ENCODE data around the gene XXYLT1.

XXYLT1 gene

DNA sequence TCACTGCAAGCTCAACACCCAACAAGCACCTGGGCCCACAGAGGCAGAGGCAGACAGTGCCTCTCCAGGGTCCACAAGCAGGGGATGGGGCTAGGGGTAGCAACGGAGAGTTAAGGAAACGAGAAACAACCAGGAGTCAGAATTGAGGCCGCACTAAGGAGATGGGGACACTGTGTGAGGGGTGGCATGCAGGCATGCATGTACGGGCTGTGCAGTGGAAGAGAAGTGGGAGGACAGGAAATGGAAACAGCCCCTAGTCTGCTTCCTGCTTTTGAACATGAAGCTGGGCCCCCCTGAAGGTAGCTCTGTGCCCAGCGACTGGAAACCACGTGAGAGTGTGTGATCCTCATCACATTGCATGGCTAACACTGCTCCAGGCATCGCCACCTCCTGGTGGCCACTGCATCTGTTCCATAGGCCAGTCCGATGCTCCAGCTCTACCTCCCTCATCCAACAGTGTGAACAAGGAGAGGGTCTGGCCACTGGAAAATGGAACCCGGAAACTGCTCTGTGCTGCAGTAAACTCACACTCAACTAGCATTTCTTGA lies 44.0 kb downstream of the XXYLT1 start (continued):
- TF ChIP-seq, protein P1, sequence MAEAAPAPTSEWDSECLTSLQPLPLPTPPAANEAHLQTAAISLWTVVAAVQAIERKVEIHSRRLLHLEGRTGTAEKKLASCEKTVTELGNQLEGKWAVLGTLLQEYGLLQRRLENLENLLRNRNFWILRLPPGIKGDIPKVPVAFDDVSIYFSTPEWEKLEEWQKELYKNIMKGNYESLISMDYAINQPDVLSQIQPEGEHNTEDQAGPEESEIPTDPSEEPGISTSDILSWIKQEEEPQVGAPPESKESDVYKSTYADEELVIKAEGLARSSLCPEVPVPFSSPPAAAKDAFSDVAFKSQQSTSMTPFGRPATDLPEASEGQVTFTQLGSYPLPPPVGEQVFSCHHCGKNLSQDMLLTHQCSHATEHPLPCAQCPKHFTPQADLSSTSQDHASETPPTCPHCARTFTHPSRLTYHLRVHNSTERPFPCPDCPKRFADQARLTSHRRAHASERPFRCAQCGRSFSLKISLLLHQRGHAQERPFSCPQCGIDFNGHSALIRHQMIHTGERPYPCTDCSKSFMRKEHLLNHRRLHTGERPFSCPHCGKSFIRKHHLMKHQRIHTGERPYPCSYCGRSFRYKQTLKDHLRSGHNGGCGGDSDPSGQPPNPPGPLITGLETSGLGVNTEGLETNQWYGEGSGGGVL (tag by site-specific recombination; IDR thresholded peaks at IDR 0.05) = no peak
- TF ChIP-seq ZNF155 (tag by site-specific recombination; IDR thresholded peaks at IDR 0.05) (no peak), ZNF830 (tag by site-specific recombination; IDR thresholded peaks at IDR 0.05; ENCODE audit: low read depth) (no peak)
- TF ChIP-seq, protein P2, sequence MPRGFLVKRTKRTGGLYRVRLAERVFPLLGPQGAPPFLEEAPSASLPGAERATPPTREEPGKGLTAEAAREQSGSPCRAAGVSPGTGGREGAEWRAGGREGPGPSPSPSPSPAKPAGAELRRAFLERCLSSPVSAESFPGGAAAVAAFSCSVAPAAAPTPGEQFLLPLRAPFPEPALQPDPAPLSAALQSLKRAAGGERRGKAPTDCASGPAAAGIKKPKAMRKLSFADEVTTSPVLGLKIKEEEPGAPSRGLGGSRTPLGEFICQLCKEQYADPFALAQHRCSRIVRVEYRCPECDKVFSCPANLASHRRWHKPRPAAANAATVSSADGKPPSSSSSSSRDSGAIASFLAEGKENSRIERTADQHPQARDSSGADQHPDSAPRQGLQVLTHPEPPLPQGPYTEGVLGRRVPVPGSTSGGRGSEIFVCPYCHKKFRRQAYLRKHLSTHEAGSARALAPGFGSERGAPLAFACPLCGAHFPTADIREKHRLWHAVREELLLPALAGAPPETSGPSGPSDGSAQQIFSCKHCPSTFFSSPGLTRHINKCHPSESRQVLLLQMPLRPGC (tag by site-specific recombination; IDR thresholded peaks at IDR 0.05) = no peak

DNA sequence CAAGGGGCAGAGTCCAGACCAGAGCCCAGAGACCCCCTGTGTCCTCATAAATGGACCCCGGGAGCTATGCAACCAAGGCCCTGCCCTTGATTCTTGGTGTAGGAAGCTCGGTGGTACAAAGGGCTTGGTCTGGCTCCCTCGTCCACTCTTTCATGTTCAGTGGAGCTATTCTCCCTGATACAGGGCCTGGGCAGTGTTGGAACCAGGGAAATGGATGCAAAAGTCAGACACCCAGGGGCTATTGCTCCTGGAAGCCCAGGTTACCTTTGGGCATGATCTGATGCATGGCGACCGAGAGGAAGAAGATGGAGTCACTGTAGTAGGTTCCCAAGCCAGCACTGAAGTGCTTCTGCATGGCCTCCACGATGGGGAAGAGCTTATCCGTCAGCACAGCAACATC lies 44.5 kb downstream of the XXYLT1 start:
- Histone ChIP-seq H3K4me3 (ENCODE audit: low read depth, low read length) (no peak overlapping the region), H3K9me3 (ENCODE audit: control insufficient read depth, insufficient read depth, low read depth, low read length) (no peaks in the 10 kb centered on the region), H3K36me3 (ENCODE audit: control insufficient read depth in 2 of 2, insufficient read depth in 1 of 2, low read length in 2 of 2) (peaks cover 0 to 19% of the 10 kb centered on the region in 2 experiments; a peak in 1 of 3 replicates), H3K27ac (ENCODE audit: extremely low read depth, low read depth, low read length) (no peak overlapping the region), H3K4me1 (ENCODE audit: control insufficient read depth, insufficient read depth, low read length) (no peaks in the 10 kb centered on the region)
- POLR2A ChIA-PET = no interaction called here
- TF ChIP-seq ZNF768 (tag by site-specific recombination; IDR thresholded peaks at IDR 0.05) = no peak
- TF ChIP-seq, protein P3, sequence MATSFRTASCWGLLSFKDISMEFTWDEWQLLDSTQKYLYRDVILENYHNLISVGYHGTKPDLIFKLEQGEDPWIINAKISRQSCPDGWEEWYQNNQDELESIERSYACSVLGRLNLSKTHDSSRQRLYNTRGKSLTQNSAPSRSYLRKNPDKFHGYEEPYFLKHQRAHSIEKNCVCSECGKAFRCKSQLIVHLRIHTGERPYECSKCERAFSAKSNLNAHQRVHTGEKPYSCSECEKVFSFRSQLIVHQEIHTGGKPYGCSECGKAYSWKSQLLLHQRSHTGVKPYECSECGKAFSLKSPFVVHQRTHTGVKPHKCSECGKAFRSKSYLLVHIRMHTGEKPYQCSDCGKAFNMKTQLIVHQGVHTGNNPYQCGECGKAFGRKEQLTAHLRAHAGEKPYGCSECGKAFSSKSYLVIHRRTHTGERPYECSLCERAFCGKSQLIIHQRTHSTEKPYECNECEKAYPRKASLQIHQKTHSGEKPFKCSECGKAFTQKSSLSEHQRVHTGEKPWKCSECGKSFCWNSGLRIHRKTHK (tag by site-specific recombination; IDR thresholded peaks at IDR 0.05) = no peak
- TF ChIP-seq, protein P4, sequence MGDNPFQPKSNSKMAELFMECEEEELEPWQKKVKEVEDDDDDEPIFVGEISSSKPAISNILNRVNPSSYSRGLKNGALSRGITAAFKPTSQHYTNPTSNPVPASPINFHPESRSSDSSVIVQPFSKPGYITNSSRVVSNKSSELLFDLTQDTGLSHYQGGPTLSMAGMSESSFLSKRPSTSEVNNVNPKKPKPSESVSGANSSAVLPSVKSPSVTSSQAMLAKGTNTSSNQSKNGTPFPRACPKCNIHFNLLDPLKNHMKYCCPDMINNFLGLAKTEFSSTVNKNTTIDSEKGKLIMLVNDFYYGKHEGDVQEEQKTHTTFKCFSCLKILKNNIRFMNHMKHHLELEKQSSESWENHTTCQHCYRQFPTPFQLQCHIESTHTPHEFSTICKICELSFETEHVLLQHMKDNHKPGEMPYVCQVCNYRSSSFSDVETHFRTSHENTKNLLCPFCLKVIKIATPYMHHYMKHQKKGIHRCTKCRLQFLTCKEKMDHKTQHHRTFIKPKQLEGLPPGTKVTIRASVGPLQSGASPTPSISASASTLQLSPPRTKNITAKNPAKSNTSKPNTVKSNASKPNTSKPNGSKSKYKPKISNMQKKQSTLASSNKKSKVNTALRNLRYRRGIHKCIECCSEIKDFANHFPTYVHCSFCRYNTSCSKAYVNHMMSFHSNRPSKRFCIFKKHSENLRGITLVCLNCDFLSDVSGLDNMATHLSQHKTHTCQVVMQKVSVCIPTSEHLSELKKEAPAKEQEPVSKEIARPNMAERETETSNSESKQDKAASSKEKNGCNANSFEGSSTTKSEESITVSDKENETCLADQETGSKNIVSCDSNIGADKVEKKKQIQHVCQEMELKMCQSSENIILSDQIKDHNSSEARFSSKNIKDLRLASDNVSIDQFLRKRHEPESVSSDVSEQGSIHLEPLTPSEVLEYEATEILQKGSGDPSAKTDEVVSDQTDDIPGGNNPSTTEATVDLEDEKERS (tag by site-specific recombination; IDR thresholded peaks at IDR 0.05) = no peak
- no peak for TF ChIP-seq ZNF473 (tag by site-specific recombination; IDR thresholded peaks at IDR 0.05)
- TF ChIP-seq, protein P5, sequence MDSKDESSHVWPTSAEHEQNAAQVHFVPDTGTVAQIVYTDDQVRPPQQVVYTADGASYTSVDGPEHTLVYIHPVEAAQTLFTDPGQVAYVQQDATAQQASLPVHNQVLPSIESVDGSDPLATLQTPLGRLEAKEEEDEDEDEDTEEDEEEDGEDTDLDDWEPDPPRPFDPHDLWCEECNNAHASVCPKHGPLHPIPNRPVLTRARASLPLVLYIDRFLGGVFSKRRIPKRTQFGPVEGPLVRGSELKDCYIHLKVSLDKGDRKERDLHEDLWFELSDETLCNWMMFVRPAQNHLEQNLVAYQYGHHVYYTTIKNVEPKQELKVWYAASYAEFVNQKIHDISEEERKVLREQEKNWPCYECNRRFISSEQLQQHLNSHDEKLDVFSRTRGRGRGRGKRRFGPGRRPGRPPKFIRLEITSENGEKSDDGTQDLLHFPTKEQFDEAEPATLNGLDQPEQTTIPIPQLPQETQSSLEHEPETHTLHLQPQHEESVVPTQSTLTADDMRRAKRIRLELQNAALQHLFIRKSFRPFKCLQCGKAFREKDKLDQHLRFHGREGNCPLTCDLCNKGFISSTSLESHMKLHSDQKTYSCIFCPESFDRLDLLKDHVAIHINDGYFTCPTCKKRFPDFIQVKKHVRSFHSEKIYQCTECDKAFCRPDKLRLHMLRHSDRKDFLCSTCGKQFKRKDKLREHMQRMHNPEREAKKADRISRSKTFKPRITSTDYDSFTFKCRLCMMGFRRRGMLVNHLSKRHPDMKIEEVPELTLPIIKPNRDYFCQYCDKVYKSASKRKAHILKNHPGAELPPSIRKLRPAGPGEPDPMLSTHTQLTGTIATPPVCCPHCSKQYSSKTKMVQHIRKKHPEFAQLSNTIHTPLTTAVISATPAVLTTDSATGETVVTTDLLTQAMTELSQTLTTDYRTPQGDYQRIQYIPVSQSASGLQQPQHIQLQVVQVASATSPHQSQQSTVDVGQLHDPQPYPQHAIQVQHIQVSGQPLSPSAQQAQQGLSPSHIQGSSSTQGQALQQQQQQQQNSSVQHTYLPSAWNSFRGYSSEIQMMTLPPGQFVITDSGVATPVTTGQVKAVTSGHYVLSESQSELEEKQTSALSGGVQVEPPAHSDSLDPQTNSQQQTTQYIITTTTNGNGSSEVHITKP (tag by site-specific recombination; IDR thresholded peaks at IDR 0.05) = no peak
- no peak for TF ChIP-seq ZSCAN23 (tag by site-specific recombination; IDR thresholded peaks at IDR 0.05)
- TF ChIP-seq MZF1 (tag by site-specific recombination; IDR thresholded peaks at IDR 0.05; ENCODE audit: borderline replicate concordance) = no peak
- CTCF ChIA-PET = interaction anchor here (0.8 kb wide), 1 partner anchor 27 kb away, joined by 3 read pairs; no protein-coding TSS in a partner anchor

All from HEK293 (cell line).